CD14-positive monocyte (primary cell): Measurements from ENCODE around the gene POLR2L. TPM values are rescaled to one million over a fixed set of nuclear protein-coding genes. Genes with fewer than 3 reads are reported as not detected.

Experiments
- DNase-seq, 3 donors: peaks; one replicate each; pipeline ENCODE4 v3.0.0-alpha.2; 2011 to 2022
- H2AFZ ChIP-seq: 2 replicates; pipeline ENCODE4 v1.6.0; 2012; ENCODE audit warnings: mild to moderate bottlenecking, low read depth, low read length, inconsistent platforms; ENCODE audit not compliant: insufficient read depth, poor library complexity, severe bottlenecking
- H3K27ac ChIP-seq, 2 donors: 1 replicate in 1 of 2; 2 replicates in 1 of 2; pipeline ENCODE4 v1.5.1; 2012 to 2013; ENCODE audit warnings: low read length in 2 of 2, control low read depth in 1 of 2, inconsistent platforms in 1 of 2, low read depth in 1 of 2, mild to moderate bottlenecking in 1 of 2
- H3K27me3 ChIP-seq, 2 donors: one replicate each; pipeline versions ENCODE4 v1.6.0 to v1.6.1; 2011 to 2013; ENCODE audit warnings: low read length in 2 of 2; ENCODE audit not compliant: control insufficient read depth in 2 of 2, insufficient read depth in 2 of 2
- H3K36me3 ChIP-seq, 2 donors: replicated peaks in 1 of 2; 1 replicate in 1 of 2; 2 replicates in 1 of 2; pipeline versions ENCODE4 v1.5.1 to v1.6.1; 2012 to 2013; ENCODE audit warnings: low read length in 2 of 2, control low read depth in 1 of 2, inconsistent platforms in 1 of 2, mild to moderate bottlenecking in 1 of 2; ENCODE audit not compliant: insufficient read depth in 2 of 2, control insufficient read depth in 1 of 2
- H3K4me1 ChIP-seq, 2 donors: 1 replicate in 1 of 2; 2 replicates in 1 of 2; pipeline versions ENCODE4 v1.5.1 to v1.6.1; 2012 to 2013; ENCODE audit warnings: low read length in 2 of 2, control low read depth in 1 of 2, inconsistent platforms in 1 of 2, mild to moderate bottlenecking in 1 of 2, moderate library complexity in 1 of 2; ENCODE audit not compliant: insufficient read depth in 2 of 2, control insufficient read depth in 1 of 2
- H3K4me2 ChIP-seq: replicated peaks from 2 replicates; pipeline ENCODE3; 2012; ENCODE audit warnings: low read length, moderate library complexity, mild to moderate bottlenecking; ENCODE audit not compliant: poor library complexity, severe bottlenecking; ENCODE audit errors: extremely low read depth
- H3K4me3 ChIP-seq, 3 experiments: fragments of 200-600 bp in 1 of 3; sonication (generic) in 1 of 3; replicated peaks in 1 of 3; 1 replicate in 2 of 3; 2 replicates in 1 of 3; pipeline ENCODE4 v1.5.1; 2011 to 2013; ENCODE audit warnings: low read length in 3 of 3, mild to moderate bottlenecking in 3 of 3, control low read depth in 2 of 3, low read depth in 2 of 3, inconsistent platforms in 1 of 3, moderate library complexity in 1 of 3
- H3K79me2 ChIP-seq: 2 replicates; pipeline ENCODE4 v1.6.0; 2012; ENCODE audit warnings: mild to moderate bottlenecking, control low read depth, inconsistent platforms, low read length, moderate library complexity; ENCODE audit not compliant: insufficient read depth
- H3K9ac ChIP-seq: 2 replicates; pipeline ENCODE4 v1.6.0; 2017; ENCODE audit warnings: low read length, mild to moderate bottlenecking; ENCODE audit not compliant: insufficient read depth, poor library complexity, severe bottlenecking
- H3K9me3 ChIP-seq, 2 donors: replicated peaks in 1 of 2; 1 replicate in 1 of 2; 2 replicates in 1 of 2; pipeline versions ENCODE4 v1.5.1 to v1.6.1; 2012 to 2013; ENCODE audit warnings: low read length in 2 of 2, control low read depth in 1 of 2; ENCODE audit not compliant: control insufficient read depth in 1 of 2, insufficient read depth in 1 of 2
- H4K20me1 ChIP-seq: 2 replicates; pipeline ENCODE4 v1.6.0; 2012; ENCODE audit warnings: mild to moderate bottlenecking, low read length, control low read depth, moderate library complexity; ENCODE audit not compliant: insufficient read depth
- H3K27ac Mint-ChIP-seq, 7 donors: one replicate each; pipeline ENCODE4 v1.8.0; 2020; ENCODE audit warnings: mild to moderate bottlenecking in 7 of 7, mixed read lengths in 7 of 7, moderate library complexity in 6 of 7, inconsistent platforms in 2 of 7
- H3K27me3 Mint-ChIP-seq, 3 donors: one replicate each; pipeline ENCODE4 v1.8.0; 2021 to 2022; ENCODE audit warnings: low read depth in 3 of 3, mild to moderate bottlenecking in 3 of 3, mixed read lengths in 3 of 3, moderate library complexity in 3 of 3, inconsistent platforms in 1 of 3
- H3K36me3 Mint-ChIP-seq, 2 donors: one replicate each; pipeline ENCODE4 v1.8.0; 2020; ENCODE audit warnings: mixed read lengths in 2 of 2, inconsistent platforms in 1 of 2, mild to moderate bottlenecking in 1 of 2
- H3K4me1 Mint-ChIP-seq: one replicate; pipeline ENCODE4 v1.8.0; 2020; ENCODE audit warnings: mild to moderate bottlenecking, mixed read lengths
- H3K4me3 Mint-ChIP-seq, 2 donors: one replicate each; pipeline ENCODE4 v1.8.0; 2020; ENCODE audit warnings: mild to moderate bottlenecking in 2 of 2, mixed read lengths in 2 of 2, moderate library complexity in 1 of 2
- H3K9me3 Mint-ChIP-seq, 7 donors: one replicate each; pipeline ENCODE4 v1.8.0; 2020 to 2022; ENCODE audit warnings: mixed read lengths in 7 of 7, mild to moderate bottlenecking in 6 of 7, moderate library complexity in 6 of 7, inconsistent platforms in 2 of 7
- WGBS: methylation state at CpG from one replicate; pipeline ENCODE4 v1.1.5; 2013; ENCODE audit warnings: missing lambda C conversion rate; ENCODE audit not compliant: insufficient coverage; 5-methylcytosine and 5-hydroxymethylcytosine counted together
- intact Hi-C, 2 donors: fragments of 100-400 bp; cut with micrococcal nuclease; formaldehyde crosslinking; loops; one replicate each; pipeline versions ENCODE4 v1.15.0 to v1.15.1; 2023
- polyA plus RNA-seq, 3 donors: library from polyadenylated mRNA; depleted of rRNA in 1 of 3; unstranded in 2 of 3; stranded (reverse) in 1 of 3; fragments of 300-500 nt in 2 of 3; fragments of >200 nt in 1 of 3; fragmentation: Illumina TruSeq in 2 of 3; gene quantifications; 1 replicate in 2 of 3; 2 replicates in 1 of 3; pipeline ENCODE4 v1.2.3, GENCODE V29; 2012 to 2021
- TF ChIP-seq, protein P1 (sequence below): fragments of 200-600 bp; IDR thresholded peaks from one replicate; pipeline ENCODE4 v1.8.0; 2022; ENCODE audit warnings: antibody characterized with exemption, mild to moderate bottlenecking

POLR2L gene
- polyA plus RNA-seq, 3 donors = 93.9 to 133 (median 110) TPM

GRCh38 chr11:834371-835316, 7.7 kb downstream of the POLR2L start:
- TF ChIP-seq, protein P1, sequence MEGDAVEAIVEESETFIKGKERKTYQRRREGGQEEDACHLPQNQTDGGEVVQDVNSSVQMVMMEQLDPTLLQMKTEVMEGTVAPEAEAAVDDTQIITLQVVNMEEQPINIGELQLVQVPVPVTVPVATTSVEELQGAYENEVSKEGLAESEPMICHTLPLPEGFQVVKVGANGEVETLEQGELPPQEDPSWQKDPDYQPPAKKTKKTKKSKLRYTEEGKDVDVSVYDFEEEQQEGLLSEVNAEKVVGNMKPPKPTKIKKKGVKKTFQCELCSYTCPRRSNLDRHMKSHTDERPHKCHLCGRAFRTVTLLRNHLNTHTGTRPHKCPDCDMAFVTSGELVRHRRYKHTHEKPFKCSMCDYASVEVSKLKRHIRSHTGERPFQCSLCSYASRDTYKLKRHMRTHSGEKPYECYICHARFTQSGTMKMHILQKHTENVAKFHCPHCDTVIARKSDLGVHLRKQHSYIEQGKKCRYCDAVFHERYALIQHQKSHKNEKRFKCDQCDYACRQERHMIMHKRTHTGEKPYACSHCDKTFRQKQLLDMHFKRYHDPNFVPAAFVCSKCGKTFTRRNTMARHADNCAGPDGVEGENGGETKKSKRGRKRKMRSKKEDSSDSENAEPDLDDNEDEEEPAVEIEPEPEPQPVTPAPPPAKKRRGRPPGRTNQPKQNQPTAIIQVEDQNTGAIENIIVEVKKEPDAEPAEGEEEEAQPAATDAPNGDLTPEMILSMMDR = no peak
- H3K4me3 ChIP-seq = peak overlapping the region; percentile 1 to 85 (median 18)
- peaks cover 34% of the 10 kb centered on the region in 2 donors for H3K36me3 Mint-ChIP-seq
- intact Hi-C loops = loop anchor here in 1 of 2 donors (2.0 kb wide), 1 partner anchor 14 kb away; no protein-coding TSS in a partner anchor
- peaks cover 0 to 14% (median 1%) of the 10 kb centered on the region in 7 donors for H3K9me3 Mint-ChIP-seq
- H2AFZ ChIP-seq = no peak overlapping the region
- peaks cover 20 to 53% (median 26%) of the 10 kb centered on the region in 3 donors for H3K27me3 Mint-ChIP-seq
- H3K27me3 ChIP-seq = peaks cover 10 to 38% of the 10 kb centered on the region in 2 donors
- H3K27ac Mint-ChIP-seq = peak overlapping the region in 6 of 7 donors; percentile 75 to 95 (median 88)
- peaks cover 33 to 36% of the 10 kb centered on the region in 2 donors for H3K36me3 ChIP-seq
- peaks cover 50 to 53% of the 10 kb centered on the region in 2 donors for H3K4me1 ChIP-seq
- peaks cover 23% of the 10 kb centered on the region for H3K79me2 ChIP-seq
- H3K4me2 ChIP-seq = peak overlapping the region; percentile 91
- no peaks in the 10 kb centered on the region for H3K9me3 ChIP-seq
- H3K27ac ChIP-seq = peak overlapping the region in 1 of 2 donors; percentile 71
- WGBS = 18% methylated on average over 25 of the region's 31 CpGs
- peaks cover 86% of the 10 kb centered on the region for H4K20me1 ChIP-seq
- H3K9ac ChIP-seq = peak overlapping the region; percentile 49
- DNase-seq = peak; percentile 74 to 88 (median 75)
- peak overlapping the region; percentile 84 to 87 for H3K4me3 Mint-ChIP-seq
- H3K4me1 Mint-ChIP-seq = peaks cover 46% of the 10 kb centered on the region

GRCh38 chr11:833849-834311, 8.4 kb downstream of the POLR2L start:
- H3K9me3 ChIP-seq = no peaks in the 10 kb centered on the region
- peaks cover 57 to 61% of the 10 kb centered on the region in 2 donors for H3K4me1 ChIP-seq
- no peak overlapping the region for H2AFZ ChIP-seq
- H3K9ac ChIP-seq = peak overlapping the region; percentile 66
- H3K27ac ChIP-seq = peak overlapping the region in 1 of 2 donors; percentile 71
- H3K79me2 ChIP-seq = peaks cover 21% of the 10 kb centered on the region
- peak overlapping the region; percentile 47 to 85 (median 56) for H3K4me3 ChIP-seq
- DNase-seq = no peak
- peaks cover 26 to 29% of the 10 kb centered on the region in 2 donors for H3K36me3 ChIP-seq
- H3K4me3 Mint-ChIP-seq = peak overlapping the region; percentile 84 to 87
- H4K20me1 ChIP-seq = peaks cover 78% of the 10 kb centered on the region
- H3K36me3 Mint-ChIP-seq = peaks cover 26 to 27% of the 10 kb centered on the region in 2 donors
- TF ChIP-seq, protein P1 = no peak
- H3K27ac Mint-ChIP-seq = peak overlapping the region; percentile 63 to 95 (median 86)
- H3K27me3 Mint-ChIP-seq = peaks cover 27 to 61% (median 33%) of the 10 kb centered on the region in 3 donors
- H3K4me2 ChIP-seq = peak overlapping the region; percentile 91
- H3K27me3 ChIP-seq = peaks cover 10 to 46% of the 10 kb centered on the region in 2 donors
- peaks cover 0 to 17% (median 1%) of the 10 kb centered on the region in 7 donors for H3K9me3 Mint-ChIP-seq
- H3K4me1 Mint-ChIP-seq = peaks cover 52% of the 10 kb centered on the region
- 60% methylated on average over 2 of the region's 9 CpGs for WGBS
- intact Hi-C loops = loop anchor here in 1 of 2 donors (2.0 kb wide), 1 partner anchor 13 kb away; no protein-coding TSS in a partner anchor
